DND-41 (cell line): ENCODE data around the gene CS.

ENCODE experiments used
- CTCF ChIP-seq: IDR thresholded peaks from 2 replicates; pipeline ENCODE4 v1.5.1; 2012; ENCODE audit warnings: borderline replicate concordance, low read length, moderate library complexity, mild to moderate bottlenecking; ENCODE audit not compliant: poor library complexity, severe bottlenecking; ENCODE audit errors: extremely low read depth
- EZH2 ChIP-seq: IDR thresholded peaks from 3 replicates; pipeline ENCODE4 v1.6.1; 2012; ENCODE audit warnings: borderline replicate concordance, low read depth, mild to moderate bottlenecking, moderate library complexity, low read length, inconsistent platforms; ENCODE audit not compliant: severe bottlenecking

GRCh38 chr12:56253091-56253490 lies 47.0 kb downstream of the CS start:
- TF ChIP-seq CTCF (no peak), EZH2 (no peak)
